ENCODE measurements around the gene KHK. TPM values are rescaled to one million over a fixed set of nuclear protein-coding genes. Genes with fewer than 3 reads are reported as not detected.
A peak's percentile ranks its signal among the peaks of the same experiment; 100 is the strongest.
"Not testable (repeated sequence)": the region's sequence is repeated elsewhere in the genome, so short reads cannot be mapped to it uniquely, and the experiment has no call there.

KHK gene
- total RNA-seq, 4 donors from 2014 or later, result 1.2 to 6.1 (median 1.9) TPM

GRCh38 chr2:27073782-27074181, 12.8 kb upstream of the KHK start:
- H3K27ac ChIP-seq, result peak overlapping the region; percentile 39 to 98 (median 96)
- H3K36me3 ChIP-seq, result peaks cover 0 to 15% of the 10 kb centered on the region in 2 donors
- TF ChIP-seq POLR2AphosphoS5 (IDR thresholded peaks at IDR 0.05), result no peak
- no peak for TF ChIP-seq POLR2A (IDR thresholded peaks at IDR 0.05)
- no peak for TF ChIP-seq CTCF (IDR thresholded peaks at IDR 0.05)
- TF ChIP-seq EP300 (IDR thresholded peaks at IDR 0.05), result no peak
- H3K9me3 ChIP-seq, result no peaks in the 10 kb centered on the region
- H3K4me3 ChIP-seq, result no peak overlapping the region
- WGBS, 2 donors (ENCODE audit: low coverage in 1 of 2), result 11% methylated on average over 2 of the region's 2 CpGs; no CpG with 5 or more reads in 1 of the 2 donors
- no peaks in the 10 kb centered on the region for H3K27me3 ChIP-seq
- no peak for ATAC-seq
- H3K4me1 ChIP-seq, result peaks cover 5 to 91% (median 43%) of the 10 kb centered on the region in 3 donors

DNA sequence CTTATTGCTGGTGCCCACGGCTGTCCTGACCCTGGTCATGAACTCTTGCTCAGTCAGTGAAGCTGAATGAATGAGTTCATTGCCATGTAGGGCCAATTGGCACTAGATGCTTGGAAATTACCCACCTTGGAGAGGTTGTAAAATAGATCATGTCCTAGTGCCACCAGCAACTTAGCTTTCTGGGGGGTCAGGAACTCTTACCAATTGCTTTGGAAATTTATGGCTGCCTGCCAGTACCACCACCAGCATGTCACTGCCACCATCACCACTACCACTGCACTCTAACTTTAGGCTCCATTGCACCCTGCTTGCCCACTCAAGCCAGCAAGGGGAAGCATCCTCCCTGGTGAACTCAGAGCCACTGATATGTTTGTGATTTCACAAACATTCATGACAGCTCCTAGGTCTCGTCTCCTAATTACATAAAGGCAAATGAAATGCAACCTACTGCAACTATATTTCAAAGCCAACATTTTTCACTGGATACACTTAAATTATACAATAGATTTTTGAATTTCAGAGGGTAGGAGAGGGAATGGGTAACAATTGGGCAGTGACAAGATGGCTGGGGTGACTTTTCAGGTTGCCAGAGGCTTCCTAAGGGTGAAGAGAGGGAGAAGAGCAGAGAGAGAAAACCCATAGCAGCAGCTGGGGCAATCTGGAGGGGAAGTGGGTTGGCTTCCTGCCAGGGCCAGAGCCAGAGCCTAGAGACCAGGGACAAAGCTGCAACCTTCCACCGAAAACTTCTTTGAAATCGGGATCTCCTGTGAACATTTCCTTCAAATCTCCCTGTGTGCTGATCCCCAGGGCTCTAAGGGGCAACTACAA, 11.6 kb upstream of the KHK start:
- Histone ChIP-seq H3K27ac (peak overlapping the region; percentile 21 to 98 (median 96)), H3K9me3 (no peaks in the 10 kb centered on the region), H3K36me3 (peaks cover 0 to 4% of the 10 kb centered on the region in 2 donors), H3K27me3 (no peaks in the 10 kb centered on the region), H3K4me1 (peaks cover 3 to 91% (median 33%) of the 10 kb centered on the region in 3 donors), H3K4me3 (no peak overlapping the region)
- TF ChIP-seq EP300 (IDR thresholded peaks at IDR 0.05) (no peak), POLR2AphosphoS5 (IDR thresholded peaks at IDR 0.05) (no peak), CTCF (IDR thresholded peaks at IDR 0.05) (no peak), POLR2A (IDR thresholded peaks at IDR 0.05) (no peak)
- WGBS, 2 donors (ENCODE audit: low coverage in 1 of 2), result 29 to 47% methylated on average over 3 to 4 of the region's 4 CpGs
- no peak for ATAC-seq

- Histone ChIP-seq H3K27ac (peak overlapping the region in 3 of 4 donors; percentile 96 to 98 (median 97)), H3K4me1 (peaks cover 0 to 91% (median 33%) of the 10 kb centered on the region in 3 donors)
- H3K9me3 ChIP-seq, ATAC-seq, H3K27me3 ChIP-seq, H3K36me3 ChIP-seq, H3K4me3 ChIP-seq: not testable (repeated sequence)
- WGBS, 2 donors (ENCODE audit: low coverage in 1 of 2), result 17 to 75% methylated on average over 1 to 4 of the region's 6 CpGs
Measured at GRCh38 chr2:27075566-27075871, 11.1 kb upstream of the KHK start.

DNA sequence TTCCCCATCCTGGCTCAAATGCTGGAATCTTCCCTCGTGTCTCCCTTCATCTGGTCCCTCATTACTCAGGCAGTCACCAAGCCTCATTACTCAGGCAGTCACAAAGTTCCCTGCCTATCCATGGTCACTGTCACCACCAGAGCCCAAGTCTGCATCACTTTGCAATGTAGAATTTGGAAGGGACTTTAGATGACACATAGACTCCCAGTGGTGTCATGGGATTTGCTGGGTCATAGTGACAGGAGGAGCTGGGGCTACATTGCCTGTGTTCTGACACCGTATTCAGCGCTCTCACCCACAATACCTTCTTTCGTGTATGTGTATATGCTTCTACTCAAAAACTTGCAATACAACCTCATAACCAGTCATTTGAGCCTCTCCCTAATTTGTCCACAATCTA, 10.2 kb upstream of the KHK start:
- H3K4me1 ChIP-seq, result peaks cover 0 to 93% (median 34%) of the 10 kb centered on the region in 3 donors
- H3K27me3 ChIP-seq, result no peaks in the 10 kb centered on the region
- H3K36me3 ChIP-seq, result no peaks in the 10 kb centered on the region
- H3K27ac ChIP-seq, result peak overlapping the region in 3 of 4 donors; percentile 96 to 98 (median 97)
- 61 to 89% methylated on average over 4 of the region's 4 CpGs for WGBS, 2 donors (ENCODE audit: low coverage in 1 of 2)
- no peak overlapping the region for H3K4me3 ChIP-seq
- TF ChIP-seq CTCF (IDR thresholded peaks at IDR 0.05) (no peak), POLR2AphosphoS5 (IDR thresholded peaks at IDR 0.05) (no peak)
- ATAC-seq, result no peak
- H3K9me3 ChIP-seq, result no peaks in the 10 kb centered on the region

GRCh38 chr2:27077231-27077630, 9.3 kb upstream of the KHK start:
- H3K27me3 ChIP-seq, result no peaks in the 10 kb centered on the region
- peaks cover 2 to 98% (median 43%) of the 10 kb centered on the region in 3 donors for H3K4me1 ChIP-seq
- no peak for ATAC-seq
- TF ChIP-seq POLR2AphosphoS5 (IDR thresholded peaks at IDR 0.05), result no peak
- no peak for TF ChIP-seq POLR2A (IDR thresholded peaks at IDR 0.05)
- no peak for TF ChIP-seq CTCF (IDR thresholded peaks at IDR 0.05)
- no peak for TF ChIP-seq EP300 (IDR thresholded peaks at IDR 0.05)
- H3K4me3 ChIP-seq, result no peak overlapping the region
- WGBS, 2 donors (ENCODE audit: low coverage in 1 of 2), result 22 to 26% methylated on average over 3 to 4 of the region's 7 CpGs
- H3K9me3 ChIP-seq, result no peaks in the 10 kb centered on the region
- H3K27ac ChIP-seq, result peak overlapping the region; percentile 93 to 98 (median 96)
- H3K36me3 ChIP-seq, result peaks cover 0 to 6% of the 10 kb centered on the region in 2 donors
